ENCODE results near the gene G6PC1. TPM values are rescaled to one million over a fixed set of nuclear protein-coding genes. Genes with fewer than 3 reads are reported as not detected.

Gene G6PC1
- total RNA-seq, 1 experiment from 2014 or later: not detected

- Histone ChIP-seq H3K9me3 (ENCODE audit: insufficient read depth, low read depth) (no peaks in the 10 kb centered on the region), H3K79me2 (ENCODE audit: low read depth) (no peaks in the 10 kb centered on the region), H2AFZ (no peak overlapping the region), H3K4me1 (replicated peaks; ENCODE audit: insufficient read depth) (peaks cover 6% of the 10 kb centered on the region; the same call in 1 of the 2 replicates), H4K20me1 (ENCODE audit: insufficient read depth) (no peaks in the 10 kb centered on the region), H3K9me2 (ENCODE audit: insufficient read depth) (no peaks in the 10 kb centered on the region), H3K4me2 (no peak overlapping the region), H3F3A (ENCODE audit: insufficient read depth, low read depth) (no peaks in the 10 kb centered on the region), H3K4me3 (no peak overlapping the region), H3K36me3 (ENCODE audit: low read depth) (no peaks in the 10 kb centered on the region), H3K27ac (no peak overlapping the region), H3K27me3 (ENCODE audit: insufficient read depth, low read depth) (peaks cover 45% of the 10 kb centered on the region)
- TF ChIP-seq CTCF (conservative IDR thresholded peaks at IDR 0.05) (no peak), EZH2 (IDR thresholded peaks at IDR 0.05; ENCODE audit: low read depth) (no peak)
- intact Hi-C loops (cut with micrococcal nuclease; ENCODE audit: unreplicated experiment): no loop called here
- ChIA-PET CTCF (no interaction called here), POLR2A (ENCODE audit: unreplicated experiment) (no interaction called here)
- no TSS peak for BruUV-seq (replicated peaks)
- DNase-seq: no peak
Observed at GRCh38 chr17:42877037-42877436, 23.6 kb upstream of the G6PC1 start.

- Histone ChIP-seq H3K27ac (no peak overlapping the region), H3F3A (ENCODE audit: insufficient read depth, low read depth) (no peaks in the 10 kb centered on the region), H3K4me3 (no peak overlapping the region), H3K4me1 (replicated peaks; ENCODE audit: insufficient read depth) (peaks cover 6% of the 10 kb centered on the region; the same call in 1 of the 2 replicates), H2AFZ (no peak overlapping the region), H4K20me1 (ENCODE audit: insufficient read depth) (no peaks in the 10 kb centered on the region), H3K79me2 (ENCODE audit: low read depth) (no peaks in the 10 kb centered on the region), H3K4me2 (peak overlapping the region; percentile 43; the same call in 1 of the 2 replicates), H3K9me3 (ENCODE audit: insufficient read depth, low read depth) (no peaks in the 10 kb centered on the region), H3K27me3 (ENCODE audit: insufficient read depth, low read depth) (peaks cover 36% of the 10 kb centered on the region), H3K36me3 (ENCODE audit: low read depth) (no peaks in the 10 kb centered on the region), H3K9me2 (ENCODE audit: insufficient read depth) (no peaks in the 10 kb centered on the region)
- peak; percentile 63 to 67 for DNase-seq
- BruUV-seq (replicated peaks): no TSS peak
- intact Hi-C loops (cut with micrococcal nuclease; ENCODE audit: unreplicated experiment): no loop called here
- no peak for TF ChIP-seq EZH2 (IDR thresholded peaks at IDR 0.05; ENCODE audit: low read depth)
- no peak for TF ChIP-seq CTCF (conservative IDR thresholded peaks at IDR 0.05)
- ChIA-PET POLR2A (ENCODE audit: unreplicated experiment) (interaction anchor here (0.6 kb wide), 1 partner anchor 51 kb away, joined by 14 read pairs; no protein-coding TSS in a partner anchor), CTCF (no interaction called here)
Observed at GRCh38 chr17:42878123-42878880, 22.3 kb upstream of the G6PC1 start.

GRCh38 chr17:42878924-42879595, 21.5 kb upstream of the G6PC1 start:
- Histone ChIP-seq H3K36me3 (ENCODE audit: low read depth) (no peaks in the 10 kb centered on the region), H2AFZ (no peak overlapping the region), H3K4me3 (no peak overlapping the region), H3K27ac (no peak overlapping the region), H3K9me2 (ENCODE audit: insufficient read depth) (no peaks in the 10 kb centered on the region), H3K9me3 (ENCODE audit: insufficient read depth, low read depth) (no peaks in the 10 kb centered on the region), H3K4me1 (replicated peaks; ENCODE audit: insufficient read depth) (peaks cover 6% of the 10 kb centered on the region; the same call in 1 of the 2 replicates), H3K27me3 (ENCODE audit: insufficient read depth, low read depth) (peaks cover 36% of the 10 kb centered on the region), H3F3A (ENCODE audit: insufficient read depth, low read depth) (no peaks in the 10 kb centered on the region), H4K20me1 (ENCODE audit: insufficient read depth) (no peaks in the 10 kb centered on the region), H3K4me2 (no peak overlapping the region), H3K79me2 (ENCODE audit: low read depth) (no peaks in the 10 kb centered on the region)
- TF ChIP-seq CTCF (conservative IDR thresholded peaks at IDR 0.05) (no peak), EZH2 (IDR thresholded peaks at IDR 0.05; ENCODE audit: low read depth) (no peak)
- intact Hi-C loops (cut with micrococcal nuclease; ENCODE audit: unreplicated experiment): no loop called here
- ChIA-PET CTCF (no interaction called here), POLR2A (ENCODE audit: unreplicated experiment) (no interaction called here)
- BruUV-seq (replicated peaks): no TSS peak
- no peak for DNase-seq

Measured in PC-9 (cell line).